ENCODE measurements around the gene PDSS2. TPM values are rescaled to one million over a fixed set of nuclear protein-coding genes. Genes with fewer than 3 reads are reported as not detected.

PDSS2 gene
- total RNA-seq, 3 donors from 2014 or later (not counting 1 experiment from before 2014, with no cell fraction given), result 11.2 to 15.5 (median 14.2) TPM

- Mint-ChIP-seq H3K9me3 (peaks cover 0 to 5% of the 10 kb centered on the region in 2 donors), H3K4me3 (no peak overlapping the region), H3K27ac (no peak overlapping the region), H3K36me3 (no peaks in the 10 kb centered on the region), H3K27me3 (ENCODE audit: low read depth in 2 of 2) (no peaks in the 10 kb centered on the region), H3K4me1 (peaks cover 8 to 11% of the 10 kb centered on the region in 2 donors)
- Histone ChIP-seq H3K27me3 (ENCODE audit: control insufficient read depth, insufficient read depth, low read length) (no peaks in the 10 kb centered on the region), H3K4me3 (ENCODE audit: low read length) (no peak overlapping the region), H3K9me3 (ENCODE audit: control insufficient read depth, insufficient read depth, low read length) (peaks cover 8% of the 10 kb centered on the region), H3K36me3 (ENCODE audit: control insufficient read depth, insufficient read depth, low read length) (no peaks in the 10 kb centered on the region), H3K4me1 (ENCODE audit: control insufficient read depth, insufficient read depth, low read length) (no peaks in the 10 kb centered on the region), H3K27ac (ENCODE audit: low read length) (no peak overlapping the region)
- no peak for DNase-seq
- no peak for ATAC-seq
- 100% methylated on average over 1 of the region's 1 CpG for WGBS (ENCODE audit: insufficient coverage)
- intact Hi-C loops (cut with micrococcal nuclease), result no loop called here
- TF ChIP-seq CTCF (IDR thresholded peaks at IDR 0.05), result no peak
These were observed 35.8 kb downstream of the PDSS2 start for GRCh38 chr6:107423474-107423990.

DNA sequence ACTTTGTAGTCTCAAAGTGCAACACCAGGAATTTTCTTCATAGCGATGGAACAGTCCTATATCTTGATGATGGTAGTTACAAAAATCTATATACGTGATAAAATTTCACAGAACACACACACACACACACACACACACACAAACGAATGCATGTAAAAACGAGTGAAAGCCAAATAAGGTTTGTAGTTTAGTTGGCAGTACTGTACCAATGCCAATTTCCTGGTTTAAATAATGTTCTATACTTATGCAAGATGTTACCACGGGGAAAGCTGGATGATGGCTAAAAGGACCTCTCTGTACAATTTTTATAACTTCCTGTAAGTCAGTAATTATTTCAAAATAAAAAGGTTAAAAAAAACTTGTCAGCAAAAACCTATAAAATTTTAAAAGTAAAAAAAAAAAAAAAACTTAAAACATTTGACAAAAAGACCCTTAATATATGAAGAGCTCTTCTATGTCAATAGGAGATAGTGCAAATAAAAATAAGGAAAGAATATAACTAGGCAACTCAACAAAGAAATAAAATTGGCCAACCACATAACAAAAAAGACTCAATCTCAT is 37.6 kb downstream of the PDSS2 start:
- 100% methylated on average over 1 of the region's 5 CpGs for WGBS (ENCODE audit: insufficient coverage)
- no peak overlapping the region for H3K27ac ChIP-seq (ENCODE audit: low read length)
- no peak for ATAC-seq
- peaks cover 8% of the 10 kb centered on the region for H3K9me3 ChIP-seq (ENCODE audit: control insufficient read depth, insufficient read depth, low read length)
- Mint-ChIP-seq H3K4me1 (peaks cover 16 to 18% of the 10 kb centered on the region in 2 donors), H3K27me3 (ENCODE audit: low read depth in 2 of 2) (no peaks in the 10 kb centered on the region), H3K9me3 (peaks cover 0 to 5% of the 10 kb centered on the region in 2 donors), H3K4me3 (no peak overlapping the region), H3K27ac (no peak overlapping the region), H3K36me3 (no peaks in the 10 kb centered on the region)
- intact Hi-C loops (cut with micrococcal nuclease), result no loop called here
- no peak for DNase-seq
- H3K27me3 ChIP-seq (ENCODE audit: control insufficient read depth, insufficient read depth, low read length), result no peaks in the 10 kb centered on the region
- no peak for TF ChIP-seq CTCF (IDR thresholded peaks at IDR 0.05)
- no peak overlapping the region for H3K4me3 ChIP-seq (ENCODE audit: low read length)
- no peaks in the 10 kb centered on the region for H3K36me3 ChIP-seq (ENCODE audit: control insufficient read depth, insufficient read depth, low read length)
- H3K4me1 ChIP-seq (ENCODE audit: control insufficient read depth, insufficient read depth, low read length), result no peaks in the 10 kb centered on the region

DNA sequence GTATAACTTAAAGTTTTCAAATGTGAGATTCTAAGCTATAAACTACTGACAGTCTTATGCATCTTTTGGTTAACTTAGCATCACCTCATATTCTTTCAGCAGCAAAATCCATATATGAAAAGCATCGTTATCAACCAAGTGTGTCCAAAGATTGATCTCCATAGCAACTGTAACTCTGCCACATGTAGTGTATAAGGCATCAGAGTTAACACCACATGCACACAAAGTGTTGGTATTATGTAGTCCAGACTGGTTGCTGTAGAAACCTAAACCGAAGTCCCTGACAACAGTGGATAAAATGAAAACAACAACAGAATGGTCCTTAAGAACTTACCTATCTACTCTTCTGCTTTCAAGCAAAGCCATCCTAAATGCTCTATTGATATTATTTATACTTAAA is 39.6 kb downstream of the PDSS2 start:
- ATAC-seq, result peak in 1 of 3 donors; percentile 47
- no peaks in the 10 kb centered on the region for H3K36me3 Mint-ChIP-seq
- no peaks in the 10 kb centered on the region for H3K4me1 ChIP-seq (ENCODE audit: control insufficient read depth, insufficient read depth, low read length)

More for the DNA sequence above, 39.6 kb downstream of the PDSS2 start:
- H3K4me1 Mint-ChIP-seq, result peaks cover 10 to 16% of the 10 kb centered on the region in 2 donors
- intact Hi-C loops (cut with micrococcal nuclease), result no loop called here
- Histone ChIP-seq H3K4me3 (ENCODE audit: low read length) (no peak overlapping the region), H3K27ac (ENCODE audit: low read length) (no peak overlapping the region), H3K36me3 (ENCODE audit: control insufficient read depth, insufficient read depth, low read length) (no peaks in the 10 kb centered on the region), H3K9me3 (ENCODE audit: control insufficient read depth, insufficient read depth, low read length) (no peaks in the 10 kb centered on the region), H3K27me3 (ENCODE audit: control insufficient read depth, insufficient read depth, low read length) (no peaks in the 10 kb centered on the region)
- WGBS (ENCODE audit: insufficient coverage), result 71% methylated on average over 1 of the region's 2 CpGs
- H3K27me3 Mint-ChIP-seq (ENCODE audit: low read depth in 2 of 2), result no peaks in the 10 kb centered on the region
- H3K27ac Mint-ChIP-seq, result no peak overlapping the region
- no peak overlapping the region for H3K4me3 Mint-ChIP-seq
- no peak for TF ChIP-seq CTCF (IDR thresholded peaks at IDR 0.05)
- DNase-seq, result peak in 1 of 2 donors; percentile 4
- no peaks in the 10 kb centered on the region for H3K9me3 Mint-ChIP-seq
